ENCODE results near the gene ANKRD13D. TPM values are rescaled to one million over a fixed set of nuclear protein-coding genes. Genes with fewer than 3 reads are reported as not detected.
A peak's percentile ranks its signal among the peaks of the same experiment; 100 is the strongest.

Gene ANKRD13D
- total and polyA plus RNA-seq, 2 of the 8 experiments (the other 6 are each of a cell fraction or from before 2014, with no cell fraction given) = 24.9 to 26.5 TPM

- no peak overlapping the region for H3K14ac ChIP-seq (ENCODE audit: insufficient read length)
- H3K56ac ChIP-seq (replicated peaks; ENCODE audit: insufficient read length, low read depth, low read length) = no peak overlapping the region
- ChIA-PET POLR2A (ENCODE audit: partially characterized antibody) (interaction anchor here (1.0 to 1.6 kb wide), 2 partner anchors 13 to 146 kb away, joined by 3 to 4 read pairs; no protein-coding TSS in a partner anchor), CTCF (ENCODE audit: partially characterized antibody) (interaction anchor here (0.9 to 13.0 kb wide), 12 partner anchors 7 to 119 kb away, joined by 3 to 186 read pairs (median 7); partner anchors contain the start of genes ANKRD13D and SSH3)
- no peak overlapping the region for H2BK20ac ChIP-seq (ENCODE audit: low read length)
- no peak overlapping the region for H3K18ac ChIP-seq (ENCODE audit: extremely low read depth, low read length)
- peaks cover 4% of the 10 kb centered on the region for H3K23me2 ChIP-seq (ENCODE audit: low read depth, low read length)
- 92% methylated on average over 5 of the region's 5 CpGs; no CpG with 5 or more reads in 1 of the 2 experiments for WGBS, 2 experiments (ENCODE audit: extremely low coverage in 1 of 2, insufficient coverage in 1 of 2, insufficient read length in 1 of 2, insufficient replicate concordance in 2 of 2, low coverage in 1 of 2, low lambda C conversion rate in 2 of 2, missing lambda C conversion rate in 1 of 2)
- no peak overlapping the region for H2AK5ac ChIP-seq (ENCODE audit: low read depth, low read length)
- peak overlapping the region; percentile 32 for H4K91ac ChIP-seq (replicated peaks; ENCODE audit: insufficient read length, low read length)
- H2BK120ac ChIP-seq (replicated peaks; ENCODE audit: low read depth, low read length) = no peak overlapping the region
- H3K9ac ChIP-seq (replicated peaks in 1 of 4; ENCODE audit: extremely low read depth in 1 of 4, low read depth in 3 of 4, low read length in 3 of 4) = no peak overlapping the region
- DNase-seq (ENCODE audit: low read depth in 1 of 2, low spot score in 2 of 2) = no peak
- peaks cover 0 to 2% (median 0%) of the 10 kb centered on the region in 4 experiments; a peak in 2 of 8 replicates for H3K36me3 ChIP-seq (ENCODE audit: control insufficient read depth in 2 of 4, insufficient read depth in 4 of 4, low read length in 3 of 4)
- H2AFZ ChIP-seq (ENCODE audit: low read length) = no peak overlapping the region
- H3K79me1 ChIP-seq (ENCODE audit: low read depth, low read length) = peaks cover 6% of the 10 kb centered on the region; the same call in 1 of the 2 replicates
- FAIRE-seq = no peak
- H3K27me3 ChIP-seq (replicated peaks in 1 of 4; ENCODE audit: control insufficient read depth in 3 of 4, extremely low read depth in 1 of 4, insufficient read depth in 3 of 4, low read length in 3 of 4) = peaks cover 0 to 3% (median 0%) of the 10 kb centered on the region in 4 experiments; a peak in 5 of 7 replicates
- no peak overlapping the region for H3K23ac ChIP-seq (ENCODE audit: insufficient read length)
- peaks cover 0 to 23% (median 20%) of the 10 kb centered on the region in 4 experiments; a peak in 6 of 7 replicates for H3K4me1 ChIP-seq (replicated peaks in 1 of 4; ENCODE audit: control insufficient read depth in 3 of 4, insufficient read depth in 4 of 4, low read length in 3 of 4)
- H2BK15ac ChIP-seq (ENCODE audit: low read length) = no peak overlapping the region
- no peak overlapping the region for H3K4ac ChIP-seq (replicated peaks; ENCODE audit: insufficient read length, low read depth, low read length)
- no peak overlapping the region for H2BK5ac ChIP-seq (ENCODE audit: low read depth, low read length)
- no peaks in the 10 kb centered on the region for H3K9me3 ChIP-seq (ENCODE audit: insufficient read depth in 2 of 2, low read depth in 1 of 2, low read length in 1 of 2)
- no peak overlapping the region for H3K4me3 ChIP-seq (ENCODE audit: extremely low read depth in 1 of 4, insufficient read depth in 2 of 4, low read depth in 3 of 4, low read length in 4 of 4)
- H4K8ac ChIP-seq (ENCODE audit: extremely low read depth, insufficient read depth, low read length) = no peak overlapping the region
- no peak overlapping the region for H2BK12ac ChIP-seq (ENCODE audit: low read depth, low read length)
- no peak overlapping the region for H4K5ac ChIP-seq (ENCODE audit: insufficient read length, low read depth, low read length)
- peaks cover 0 to 24% of the 10 kb centered on the region in 2 experiments; a peak in 3 of 4 replicates for H3K79me2 ChIP-seq (ENCODE audit: control insufficient read depth in 1 of 2, insufficient read depth in 2 of 2, low read length in 2 of 2)
- H3K4me2 ChIP-seq (ENCODE audit: insufficient read depth in 1 of 2, low read depth in 2 of 2, low read length in 2 of 2) = no peak overlapping the region
- peaks cover under 1 to 7% of the 10 kb centered on the region in 2 experiments for H4K20me1 ChIP-seq (replicated peaks in 1 of 2; ENCODE audit: control insufficient read depth in 1 of 2, insufficient read depth in 2 of 2, low read length in 2 of 2)
- no peak overlapping the region for H3K27ac ChIP-seq (ENCODE audit: low read depth, low read length)
- no peak for TF ChIP-seq CTCF (IDR thresholded peaks at IDR 0.05; ENCODE audit: control extremely low read depth in 1 of 3, insufficient read depth in 1 of 3, low read depth in 1 of 3, low read length in 3 of 3)
- no peak for TF ChIP-seq HDAC2 (IDR thresholded peaks at IDR 0.05; ENCODE audit: borderline replicate concordance in 1 of 2, low read depth in 2 of 2, low read length in 2 of 2)
- no peak for TF ChIP-seq POLR2AphosphoS5 (IDR thresholded peaks at IDR 0.05; ENCODE audit: low read depth, low read length)
- no peak for TF ChIP-seq SIRT6 (IDR thresholded peaks at IDR 0.05; ENCODE audit: low read length)
Measured at GRCh38 chr11:67264260-67264659, 24.8 kb upstream of the ANKRD13D start.
